Smooth muscle cell (in vitro differentiated cells): Measurements from ENCODE around the gene DNAAF1. TPM values are rescaled to one million over a fixed set of nuclear protein-coding genes. Genes with fewer than 3 reads are reported as not detected.

Experiments used
- DNase-seq: peaks from one replicate; lab custom pipeline; 2025; ENCODE audit not compliant: unreplicated experiment; lab: John Stamatoyannopoulos, UW
- H2AFZ ChIP-seq: fragments of 200-600 bp; sonication (generic); 2 replicates; pipeline ENCODE4 v1.6.0; 2016; ENCODE audit warnings: antibody characterized with exemption, low read depth, mild to moderate bottlenecking
- H3F3A ChIP-seq: fragments of 200-600 bp; sonication (generic); 2 replicates; pipeline ENCODE4 v1.6.0; 2017; ENCODE audit warnings: antibody characterized with exemption, low read depth
- H3K27ac ChIP-seq: fragments of 200-600 bp; sonication (generic); 2 replicates; pipeline ENCODE4 v1.5.1; 2016; ENCODE audit warnings: low read depth, mild to moderate bottlenecking
- H3K27me3 ChIP-seq: fragments of 200-600 bp; sonication (generic); 2 replicates; pipeline ENCODE4 v1.6.1; 2016; ENCODE audit warnings: low read depth, mild to moderate bottlenecking
- H3K36me3 ChIP-seq: fragments of 200-600 bp; sonication (generic); 2 replicates; pipeline ENCODE4 v1.5.1; 2016; ENCODE audit warnings: low read depth
- H3K4me1 ChIP-seq: fragments of 200-600 bp; sonication (generic); 2 replicates; pipeline ENCODE4 v1.5.1; 2016; ENCODE audit warnings: low read depth
- H3K4me2 ChIP-seq: fragments of 200-600 bp; sonication (generic); 2 replicates; pipeline ENCODE4 v1.6.0; 2016; ENCODE audit warnings: mild to moderate bottlenecking
- H3K4me3 ChIP-seq: fragments of 200-600 bp; sonication (generic); 2 replicates; pipeline ENCODE4 v1.5.1; 2016; ENCODE audit warnings: mild to moderate bottlenecking
- H3K79me2 ChIP-seq: fragments of 200-600 bp; sonication (generic); 2 replicates; pipeline ENCODE4 v1.6.0; 2016; ENCODE audit warnings: low read depth, mild to moderate bottlenecking
- H3K9ac ChIP-seq: fragments of 200-600 bp; sonication (generic); 2 replicates; pipeline ENCODE4 v1.6.0; 2016; ENCODE audit warnings: low read depth
- H3K9me3 ChIP-seq: fragments of 200-600 bp; sonication (generic); replicated peaks from 2 replicates; pipeline ENCODE4 v1.5.1; 2016; ENCODE audit warnings: low read depth
- H4K20me1 ChIP-seq: fragments of 200-600 bp; sonication (generic); 2 replicates; pipeline ENCODE4 v1.6.0; 2016; ENCODE audit warnings: low read depth
- CTCF ChIP-seq: fragments of 200-600 bp; sonication (generic); IDR thresholded peaks from 2 replicates; pipeline ENCODE4 v1.5.1; 2017; ENCODE audit warnings: borderline replicate concordance, mild to moderate bottlenecking, antibody characterized with exemption; ENCODE audit not compliant: insufficient read depth, poor library complexity, severe bottlenecking
- WGBS: methylation state at CpG from one replicate; pipeline ENCODE4 v1.1.7; 2016; ENCODE audit warnings: low lambda C conversion rate; 5-methylcytosine and 5-hydroxymethylcytosine counted together
- polyA plus RNA-seq: library from polyadenylated mRNA; unstranded; fragments of >200 nt; fragmentation: Nextera tagmentation; extraction: Ambion mirVana; gene quantifications from 2 replicates; pipeline ENCODE4 v1.2.1, GENCODE V29; 2016
- total RNA-seq: library from RNA; depleted of rRNA; stranded (reverse); fragments of >200 nt; gene quantifications from 2 replicates; pipeline ENCODE4 v1.2.3, GENCODE V29; 2014

DNAAF1 gene
- total and polyA plus RNA-seq, 2 experiments from 2014 or later = 0.09 TPM; not detected in 1

- Histone ChIP-seq H3K9me3 (no peaks in the 10 kb centered on the region), H3K4me2 (no peak overlapping the region), H3K4me3 (no peak overlapping the region), H3K9ac (no peak overlapping the region), H3K36me3 (peaks cover 3% of the 10 kb centered on the region), H3K27ac (no peak overlapping the region), H2AFZ (no peak overlapping the region), H3K4me1 (peaks cover 9% of the 10 kb centered on the region), H4K20me1 (no peaks in the 10 kb centered on the region), H3K27me3 (no peaks in the 10 kb centered on the region), H3K79me2 (peaks cover 13% of the 10 kb centered on the region), H3F3A (peaks cover 5% of the 10 kb centered on the region)
- no peak for TF ChIP-seq CTCF
- WGBS = 92% methylated on average over 5 of the region's 5 CpGs
- no peak for DNase-seq
Observed at GRCh38 chr16:84120023-84120422, 25.1 kb upstream of the DNAAF1 start.

GRCh38 chr16:84121007-84121406 lies 24.1 kb upstream of the DNAAF1 start:
- H4K20me1 ChIP-seq = no peaks in the 10 kb centered on the region
- peaks cover 5% of the 10 kb centered on the region for H3F3A ChIP-seq
- H3K36me3 ChIP-seq = peaks cover 3% of the 10 kb centered on the region
- no peak overlapping the region for H3K9ac ChIP-seq
- no peak for TF ChIP-seq CTCF
- H3K4me2 ChIP-seq = no peak overlapping the region
- no peak overlapping the region for H2AFZ ChIP-seq
- H3K4me1 ChIP-seq = no peaks in the 10 kb centered on the region
- H3K27me3 ChIP-seq = no peaks in the 10 kb centered on the region
- H3K79me2 ChIP-seq = peaks cover 3% of the 10 kb centered on the region
- WGBS = 93% methylated on average over 10 of the region's 10 CpGs
- H3K4me3 ChIP-seq = no peak overlapping the region
- no peaks in the 10 kb centered on the region for H3K9me3 ChIP-seq
- no peak for DNase-seq
- no peak overlapping the region for H3K27ac ChIP-seq

GRCh38 chr16:84124257-84125073 lies 20.6 kb upstream of the DNAAF1 start:
- no peak for TF ChIP-seq CTCF
- Histone ChIP-seq H3K36me3 (peaks cover 3% of the 10 kb centered on the region), H3K4me2 (no peak overlapping the region), H3F3A (no peaks in the 10 kb centered on the region), H3K79me2 (no peaks in the 10 kb centered on the region), H2AFZ (no peak overlapping the region), H4K20me1 (no peaks in the 10 kb centered on the region), H3K27ac (no peak overlapping the region), H3K9ac (no peak overlapping the region), H3K27me3 (no peaks in the 10 kb centered on the region), H3K9me3 (no peaks in the 10 kb centered on the region), H3K4me3 (no peak overlapping the region), H3K4me1 (no peaks in the 10 kb centered on the region)
- no peak for DNase-seq
- 97% methylated on average over 7 of the region's 7 CpGs for WGBS

GRCh38 chr16:84131117-84131516 lies 14.0 kb upstream of the DNAAF1 start:
- H3K27me3 ChIP-seq = no peaks in the 10 kb centered on the region
- H3K9me3 ChIP-seq = no peaks in the 10 kb centered on the region
- no peak for DNase-seq
- WGBS = 87% methylated on average over 5 of the region's 5 CpGs
- no peak overlapping the region for H3K9ac ChIP-seq
- peaks cover 13% of the 10 kb centered on the region for H3K4me1 ChIP-seq
- H3K4me3 ChIP-seq = no peak overlapping the region
- H3K79me2 ChIP-seq = peaks cover 11% of the 10 kb centered on the region
- TF ChIP-seq CTCF = no peak
- no peaks in the 10 kb centered on the region for H3F3A ChIP-seq
- H3K4me2 ChIP-seq = no peak overlapping the region
- peaks cover 22% of the 10 kb centered on the region for H4K20me1 ChIP-seq
- no peak overlapping the region for H2AFZ ChIP-seq
- no peak overlapping the region for H3K27ac ChIP-seq
- no peaks in the 10 kb centered on the region for H3K36me3 ChIP-seq
